GM12801 (cell line): Measurements from ENCODE around the gene DIAPH3.

ENCODE experiments used
- TF ChIP-seq, protein P1 (sequence below): IDR thresholded peaks from one replicate; pipeline ENCODE4 v1.5.1; 2011; ENCODE audit warnings: control low read depth; ENCODE audit not compliant: insufficient read length; ENCODE audit errors: extremely low read depth

DIAPH3 gene

GRCh38 chr13:60134376-60134775 is 29.4 kb downstream of the DIAPH3 start:
- TF ChIP-seq, protein P1, sequence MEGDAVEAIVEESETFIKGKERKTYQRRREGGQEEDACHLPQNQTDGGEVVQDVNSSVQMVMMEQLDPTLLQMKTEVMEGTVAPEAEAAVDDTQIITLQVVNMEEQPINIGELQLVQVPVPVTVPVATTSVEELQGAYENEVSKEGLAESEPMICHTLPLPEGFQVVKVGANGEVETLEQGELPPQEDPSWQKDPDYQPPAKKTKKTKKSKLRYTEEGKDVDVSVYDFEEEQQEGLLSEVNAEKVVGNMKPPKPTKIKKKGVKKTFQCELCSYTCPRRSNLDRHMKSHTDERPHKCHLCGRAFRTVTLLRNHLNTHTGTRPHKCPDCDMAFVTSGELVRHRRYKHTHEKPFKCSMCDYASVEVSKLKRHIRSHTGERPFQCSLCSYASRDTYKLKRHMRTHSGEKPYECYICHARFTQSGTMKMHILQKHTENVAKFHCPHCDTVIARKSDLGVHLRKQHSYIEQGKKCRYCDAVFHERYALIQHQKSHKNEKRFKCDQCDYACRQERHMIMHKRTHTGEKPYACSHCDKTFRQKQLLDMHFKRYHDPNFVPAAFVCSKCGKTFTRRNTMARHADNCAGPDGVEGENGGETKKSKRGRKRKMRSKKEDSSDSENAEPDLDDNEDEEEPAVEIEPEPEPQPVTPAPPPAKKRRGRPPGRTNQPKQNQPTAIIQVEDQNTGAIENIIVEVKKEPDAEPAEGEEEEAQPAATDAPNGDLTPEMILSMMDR, result no peak

DNA sequence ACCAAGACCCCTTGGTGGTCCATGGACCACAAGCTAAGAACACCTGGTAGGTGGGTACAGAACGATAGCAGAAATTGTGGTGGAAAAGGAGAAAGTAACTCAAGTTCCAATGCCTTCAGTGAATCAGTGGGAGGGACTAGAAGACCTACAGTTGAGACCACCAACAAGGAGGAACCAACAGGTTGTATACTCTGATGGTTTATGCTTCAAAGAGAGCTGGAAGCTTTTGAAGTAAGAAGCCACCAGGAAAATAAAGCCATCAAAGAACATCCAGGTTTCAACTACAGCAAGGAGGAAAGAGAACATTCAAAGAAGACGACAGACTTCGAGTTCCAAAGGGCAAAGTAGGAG is 42.4 kb downstream of the DIAPH3 start:
- TF ChIP-seq, protein P1, result no peak

GRCh38 chr13:60120617-60121336 is 43.0 kb downstream of the DIAPH3 start:
- TF ChIP-seq, protein P1, result no peak

DNA sequence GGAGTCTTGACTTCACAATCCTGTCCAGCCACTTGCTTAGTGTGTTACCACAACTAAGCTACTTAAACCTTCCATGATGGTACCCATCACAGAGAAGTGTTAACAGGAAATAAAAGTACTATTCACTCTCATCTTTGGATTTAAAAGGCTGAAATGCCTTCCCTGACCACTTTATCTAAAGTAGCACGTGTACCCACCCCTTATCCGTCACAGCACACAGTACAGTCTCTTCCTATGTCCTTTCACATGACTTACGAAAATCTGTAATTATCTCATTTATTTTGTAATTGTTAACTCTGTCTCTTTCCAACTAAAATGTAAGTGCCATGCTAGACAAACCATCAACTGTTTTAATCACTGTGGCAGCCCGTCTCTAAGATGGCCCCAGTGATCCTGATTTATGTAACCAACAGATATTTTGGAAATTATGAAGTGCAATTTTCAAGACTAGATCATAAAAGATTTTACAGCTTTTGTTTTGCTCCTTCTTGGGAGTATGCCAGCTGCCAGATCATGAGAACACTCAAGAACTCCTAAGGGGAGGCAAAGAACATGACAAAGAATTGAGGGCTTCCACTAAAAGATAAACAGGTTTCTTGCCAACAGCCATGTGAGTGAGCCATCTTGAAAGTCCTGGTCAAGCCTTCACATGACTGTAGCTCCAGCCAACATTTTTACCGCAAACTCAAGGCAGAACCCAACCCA is 44.9 kb downstream of the DIAPH3 start:
- TF ChIP-seq, protein P1, result no peak

- TF ChIP-seq, protein P1, result no peak
Measured at GRCh38 chr13:60114499-60115028, 49.2 kb downstream of the DIAPH3 start.

GRCh38 chr13:60112771-60113170 is 51.0 kb downstream of the DIAPH3 start:
- TF ChIP-seq, protein P1, result no peak

- TF ChIP-seq, protein P1, result no peak
Measured at GRCh38 chr13:60111691-60112090, 52.0 kb downstream of the DIAPH3 start.
